ENCODE measurements around the gene OTUB1.

The OTUB1 gene

DNA sequence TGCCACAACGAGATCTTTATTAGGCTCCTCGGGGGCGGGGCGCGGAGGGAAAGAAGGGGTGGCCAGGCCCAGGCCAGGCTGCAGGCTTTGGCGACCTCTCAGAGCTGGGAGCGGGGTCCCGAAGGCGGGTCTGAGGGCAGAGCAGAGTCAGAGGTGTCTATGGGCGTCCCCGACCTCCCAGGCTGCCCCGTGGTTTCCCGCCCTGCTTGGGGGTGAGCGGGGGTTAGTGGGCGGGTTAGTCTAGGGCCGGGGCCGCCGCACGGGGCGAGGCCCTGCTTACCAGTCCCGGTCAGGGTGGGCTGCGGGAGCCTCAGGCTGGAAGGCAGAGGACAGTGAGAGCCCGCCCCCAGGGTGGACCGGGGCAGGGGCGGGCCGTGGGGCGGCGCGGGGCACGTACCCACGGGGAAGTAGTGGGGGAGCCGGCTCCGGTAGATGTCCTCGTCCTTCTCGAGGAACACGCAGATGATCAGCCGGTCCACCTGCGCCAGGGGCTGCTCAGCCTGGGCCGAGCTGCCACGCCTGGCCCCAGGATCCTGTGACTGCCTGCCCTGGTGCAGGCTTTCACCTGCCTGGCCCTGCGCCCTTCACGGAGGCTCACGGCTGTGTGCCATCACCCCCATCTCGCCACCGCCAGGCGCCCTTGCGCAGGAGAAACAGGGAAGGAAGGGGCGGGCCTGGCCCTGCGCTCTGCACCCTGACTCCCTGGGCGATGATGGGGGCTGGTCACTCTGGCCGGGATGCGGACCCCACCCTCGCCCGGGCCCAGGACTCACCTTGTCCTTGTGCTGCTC lies 12.5 kb downstream of the OTUB1 start:
- no peak overlapping the region for H3K4me2 ChIP-seq (ENCODE audit: low read depth, low read length, poor library complexity, severe bottlenecking)
- H3K9me3 ChIP-seq (ENCODE audit: insufficient read depth, low read depth, low read length), result no peaks in the 10 kb centered on the region
- peaks cover 6% of the 10 kb centered on the region for H4K20me1 ChIP-seq (ENCODE audit: insufficient read depth, low read length, poor library complexity, severe bottlenecking)
- H3K4me1 ChIP-seq (ENCODE audit: insufficient read depth, low read length, poor library complexity, severe bottlenecking), result no peaks in the 10 kb centered on the region
- peaks cover 2% of the 10 kb centered on the region; the same call in 1 of the 2 replicates for H3K79me2 ChIP-seq (ENCODE audit: insufficient read depth, low read length)
- H3K9me2 ChIP-seq (replicated peaks; ENCODE audit: low read depth, low read length), result no peaks in the 10 kb centered on the region
- H3F3A ChIP-seq (ENCODE audit: low read depth), result no peaks in the 10 kb centered on the region
- peaks cover 48% of the 10 kb centered on the region; the same call in 1 of the 2 replicates for H3K36me3 ChIP-seq (ENCODE audit: insufficient read depth, low read length)
- TF ChIP-seq, protein P1, sequence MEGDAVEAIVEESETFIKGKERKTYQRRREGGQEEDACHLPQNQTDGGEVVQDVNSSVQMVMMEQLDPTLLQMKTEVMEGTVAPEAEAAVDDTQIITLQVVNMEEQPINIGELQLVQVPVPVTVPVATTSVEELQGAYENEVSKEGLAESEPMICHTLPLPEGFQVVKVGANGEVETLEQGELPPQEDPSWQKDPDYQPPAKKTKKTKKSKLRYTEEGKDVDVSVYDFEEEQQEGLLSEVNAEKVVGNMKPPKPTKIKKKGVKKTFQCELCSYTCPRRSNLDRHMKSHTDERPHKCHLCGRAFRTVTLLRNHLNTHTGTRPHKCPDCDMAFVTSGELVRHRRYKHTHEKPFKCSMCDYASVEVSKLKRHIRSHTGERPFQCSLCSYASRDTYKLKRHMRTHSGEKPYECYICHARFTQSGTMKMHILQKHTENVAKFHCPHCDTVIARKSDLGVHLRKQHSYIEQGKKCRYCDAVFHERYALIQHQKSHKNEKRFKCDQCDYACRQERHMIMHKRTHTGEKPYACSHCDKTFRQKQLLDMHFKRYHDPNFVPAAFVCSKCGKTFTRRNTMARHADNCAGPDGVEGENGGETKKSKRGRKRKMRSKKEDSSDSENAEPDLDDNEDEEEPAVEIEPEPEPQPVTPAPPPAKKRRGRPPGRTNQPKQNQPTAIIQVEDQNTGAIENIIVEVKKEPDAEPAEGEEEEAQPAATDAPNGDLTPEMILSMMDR (conservative IDR thresholded peaks at IDR 0.05; ENCODE audit: low read length), result no peak
- no peak for TF ChIP-seq EZH2phosphoT487 (IDR thresholded peaks at IDR 0.05; ENCODE audit: borderline replicate concordance)
- H3K27me3 ChIP-seq (ENCODE audit: insufficient read depth, low read length, poor library complexity, severe bottlenecking), result no peaks in the 10 kb centered on the region
- no peak overlapping the region for H2AFZ ChIP-seq (ENCODE audit: low read length)
- no peak overlapping the region for H3K9ac ChIP-seq (ENCODE audit: low read depth, low read length, poor library complexity, severe bottlenecking)
- H3K4me3 ChIP-seq (ENCODE audit: low read length, poor library complexity, severe bottlenecking), result no peak overlapping the region

DNA sequence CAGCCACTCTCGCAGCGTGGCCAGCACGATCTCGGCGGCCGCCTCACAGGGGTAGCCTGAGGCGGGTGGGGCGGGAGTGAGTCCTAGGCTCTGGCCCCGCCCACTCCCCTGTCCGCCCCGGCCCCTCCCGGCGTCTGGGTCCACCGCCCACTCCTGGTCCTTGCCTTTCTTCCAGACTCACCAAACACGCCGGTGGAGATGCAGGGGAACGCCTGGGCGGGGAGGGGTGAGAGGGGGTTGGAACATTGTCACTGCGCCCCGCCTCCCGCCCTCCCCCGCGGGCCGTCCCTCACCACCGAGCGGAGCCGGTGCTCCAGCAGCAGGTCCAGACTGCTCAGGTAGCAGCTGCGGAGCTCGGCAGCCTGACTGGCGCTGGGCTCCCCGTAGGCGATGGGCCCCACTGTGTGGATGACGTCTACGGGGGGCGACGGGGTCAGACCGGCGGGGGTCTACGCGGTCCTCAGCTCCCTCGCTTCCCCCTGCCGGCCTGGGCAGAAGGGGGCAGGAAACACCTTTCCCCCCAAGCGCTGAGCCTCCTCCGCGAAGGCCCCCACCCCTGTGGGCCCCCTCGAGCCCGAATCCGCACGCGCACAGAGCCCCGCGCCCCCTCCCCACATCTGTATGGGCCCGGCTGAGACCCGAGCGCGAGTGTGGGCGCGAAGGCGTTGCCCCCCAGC lies 13.2 kb downstream of the OTUB1 start:
- H3K9me3 ChIP-seq (ENCODE audit: insufficient read depth, low read depth, low read length), result no peaks in the 10 kb centered on the region
- H2AFZ ChIP-seq (ENCODE audit: low read length), result no peak overlapping the region
- H3K79me2 ChIP-seq (ENCODE audit: insufficient read depth, low read length), result no peaks in the 10 kb centered on the region
- no peak overlapping the region for H3K4me3 ChIP-seq (ENCODE audit: low read length, poor library complexity, severe bottlenecking)
- H3F3A ChIP-seq (ENCODE audit: low read depth), result no peaks in the 10 kb centered on the region
- TF ChIP-seq EZH2phosphoT487 (IDR thresholded peaks at IDR 0.05; ENCODE audit: borderline replicate concordance), result no peak
- TF ChIP-seq, protein P1 (conservative IDR thresholded peaks at IDR 0.05; ENCODE audit: low read length), result no peak
- no peaks in the 10 kb centered on the region for H3K27me3 ChIP-seq (ENCODE audit: insufficient read depth, low read length, poor library complexity, severe bottlenecking)
- peaks cover 47% of the 10 kb centered on the region; the same call in 1 of the 2 replicates for H3K36me3 ChIP-seq (ENCODE audit: insufficient read depth, low read length)
- H4K20me1 ChIP-seq (ENCODE audit: insufficient read depth, low read length, poor library complexity, severe bottlenecking), result peaks cover 11% of the 10 kb centered on the region
- no peak overlapping the region for H3K4me2 ChIP-seq (ENCODE audit: low read depth, low read length, poor library complexity, severe bottlenecking)
- no peaks in the 10 kb centered on the region for H3K4me1 ChIP-seq (ENCODE audit: insufficient read depth, low read length, poor library complexity, severe bottlenecking)
- H3K9me2 ChIP-seq (replicated peaks; ENCODE audit: low read depth, low read length), result no peaks in the 10 kb centered on the region
- H3K9ac ChIP-seq (ENCODE audit: low read depth, low read length, poor library complexity, severe bottlenecking), result no peak overlapping the region

DNA sequence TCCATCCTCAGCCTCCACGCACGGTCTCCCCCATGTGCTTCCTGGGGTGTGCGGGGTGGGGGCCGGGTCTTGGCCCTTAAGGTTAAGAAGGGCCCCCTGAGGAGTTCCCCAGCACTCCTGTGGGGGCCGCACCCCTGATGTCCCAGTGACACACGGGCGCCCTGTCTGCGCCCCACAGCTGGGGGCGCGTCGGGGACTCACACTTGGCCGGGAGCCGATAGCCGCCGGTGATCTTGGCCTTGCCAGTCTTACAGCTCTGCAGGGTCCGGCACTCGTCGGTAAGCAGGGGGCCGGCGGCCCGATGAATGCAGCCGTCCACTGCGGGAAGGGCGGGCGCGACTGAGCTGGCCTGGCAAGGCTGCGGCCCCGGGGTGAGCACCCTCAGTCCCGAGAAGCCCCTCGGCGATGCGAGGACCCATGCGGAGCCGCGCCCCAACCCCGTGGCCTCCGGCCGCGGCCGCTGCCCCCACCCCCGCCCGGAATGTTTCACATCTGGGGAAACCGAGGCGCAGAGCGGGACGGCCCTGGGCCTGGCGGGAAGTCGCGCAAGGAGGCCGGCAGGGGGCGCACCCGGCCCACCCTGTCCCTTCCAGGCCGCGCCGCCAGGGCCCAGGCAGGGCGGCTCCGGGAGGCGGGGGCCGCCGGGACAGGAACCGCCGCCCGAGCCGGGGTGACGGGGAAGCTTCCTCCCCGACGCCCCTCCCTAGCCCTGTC lies 13.9 kb downstream of the OTUB1 start:
- TF ChIP-seq, protein P1 (conservative IDR thresholded peaks at IDR 0.05; ENCODE audit: low read length), result no peak
- no peak for TF ChIP-seq EZH2phosphoT487 (IDR thresholded peaks at IDR 0.05; ENCODE audit: borderline replicate concordance)
- Histone ChIP-seq H3K27me3 (ENCODE audit: insufficient read depth, low read length, poor library complexity, severe bottlenecking) (no peaks in the 10 kb centered on the region), H3K4me2 (ENCODE audit: low read depth, low read length, poor library complexity, severe bottlenecking) (no peak overlapping the region), H2AFZ (ENCODE audit: low read length) (no peak overlapping the region), H3K9me3 (ENCODE audit: insufficient read depth, low read depth, low read length) (no peaks in the 10 kb centered on the region), H3K9me2 (replicated peaks; ENCODE audit: low read depth, low read length) (no peaks in the 10 kb centered on the region), H3F3A (ENCODE audit: low read depth) (no peaks in the 10 kb centered on the region), H3K4me1 (ENCODE audit: insufficient read depth, low read length, poor library complexity, severe bottlenecking) (no peaks in the 10 kb centered on the region), H3K79me2 (ENCODE audit: insufficient read depth, low read length) (no peaks in the 10 kb centered on the region), H3K36me3 (ENCODE audit: insufficient read depth, low read length) (peaks cover 41% of the 10 kb centered on the region; the same call in 1 of the 2 replicates), H3K9ac (ENCODE audit: low read depth, low read length, poor library complexity, severe bottlenecking) (no peak overlapping the region), H4K20me1 (ENCODE audit: insufficient read depth, low read length, poor library complexity, severe bottlenecking) (peaks cover 8% of the 10 kb centered on the region), H3K4me3 (ENCODE audit: low read length, poor library complexity, severe bottlenecking) (no peak overlapping the region)
